Measurements from ENCODE around the gene HK1. TPM values are rescaled to one million over a fixed set of nuclear protein-coding genes. Genes with fewer than 3 reads are reported as not detected.

Gene HK1
- 100 to 1,000 TPM; 119 to 142 (median 141) TPM for total RNA-seq

- Histone ChIP-seq H3K36me3 (no peaks in the 10 kb centered on the region), H3K27me3 (no peaks in the 10 kb centered on the region), H3K9me3 (no peaks in the 10 kb centered on the region), H3K27ac (no peak within 1 kb of the TSS), H3K4me1 (no peaks in the 10 kb centered on the region), H3K4me3 (no peak within 1 kb of the TSS)
- WGBS: 60% methylated on average over 11 of the region's 11 CpGs
- no peak for DNase-seq (ENCODE audit: low spot score in 2 of 2)
- TF ChIP-seq CTCF (IDR thresholded peaks at IDR 0.05) (no peak), EP300 (IDR thresholded peaks at IDR 0.05) (no peak), POLR2AphosphoS5 (IDR thresholded peaks at IDR 0.05) (no peak), POLR2A (IDR thresholded peaks at IDR 0.05) (no peak)
These were observed at the start of gene HK1 for GRCh38 chr10:69278446-69278963. TSS of gene HK1 (plus strand) at chr10:69278496.

GRCh38 chr10:69229616-69229916 lies 48.7 kb upstream of the HK1 start:
- no peak for DNase-seq (ENCODE audit: low spot score in 2 of 2)
- 69% methylated on average over 8 of the region's 8 CpGs for WGBS
- no peaks in the 10 kb centered on the region for H3K9me3 ChIP-seq
- H3K36me3 ChIP-seq: no peaks in the 10 kb centered on the region
- H3K4me1 ChIP-seq: peaks cover 16% of the 10 kb centered on the region
- H3K27me3 ChIP-seq: no peaks in the 10 kb centered on the region
- no peak for TF ChIP-seq POLR2A (IDR thresholded peaks at IDR 0.05)
- no peak for TF ChIP-seq EP300 (IDR thresholded peaks at IDR 0.05)
- no peak for TF ChIP-seq POLR2AphosphoS5 (IDR thresholded peaks at IDR 0.05)
- H3K4me3 ChIP-seq: no peak overlapping the region
- no peak overlapping the region for H3K27ac ChIP-seq

GRCh38 chr10:69230128-69230527 lies 48.2 kb upstream of the HK1 start:
- WGBS: 96% methylated on average over 2 of the region's 5 CpGs

GRCh38 chr10:69232252-69232651 lies 46.0 kb upstream of the HK1 start:
- DNase-seq (ENCODE audit: low spot score in 2 of 2): no peak
- WGBS: 76% methylated on average over 9 of the region's 9 CpGs

More at GRCh38 chr10:69230128-69230527, 48.2 kb upstream of the HK1 start:
- DNase-seq (ENCODE audit: low spot score in 2 of 2): no peak
- TF ChIP-seq POLR2A (IDR thresholded peaks at IDR 0.05): no peak
- no peak for TF ChIP-seq EP300 (IDR thresholded peaks at IDR 0.05)
- no peak for TF ChIP-seq POLR2AphosphoS5 (IDR thresholded peaks at IDR 0.05)
- TF ChIP-seq CTCF (IDR thresholded peaks at IDR 0.05): no peak
- Histone ChIP-seq H3K36me3 (no peaks in the 10 kb centered on the region), H3K4me1 (peaks cover 11% of the 10 kb centered on the region), H3K9me3 (no peaks in the 10 kb centered on the region), H3K27ac (no peak overlapping the region), H3K27me3 (no peaks in the 10 kb centered on the region), H3K4me3 (no peak overlapping the region)

GRCh38 chr10:69232736-69233480 lies 45.4 kb upstream of the HK1 start:
- H3K4me1 ChIP-seq: peaks cover 5% of the 10 kb centered on the region
- no peaks in the 10 kb centered on the region for H3K9me3 ChIP-seq
- H3K4me3 ChIP-seq: no peak overlapping the region
- TF ChIP-seq EP300 (IDR thresholded peaks at IDR 0.05) (no peak), POLR2A (IDR thresholded peaks at IDR 0.05) (no peak), POLR2AphosphoS5 (IDR thresholded peaks at IDR 0.05) (no peak), CTCF (IDR thresholded peaks at IDR 0.05) (no peak)
- DNase-seq (ENCODE audit: low spot score in 2 of 2): no peak
- H3K36me3 ChIP-seq: no peaks in the 10 kb centered on the region
- 74% methylated on average over 22 of the region's 22 CpGs for WGBS
- no peaks in the 10 kb centered on the region for H3K27me3 ChIP-seq
- H3K27ac ChIP-seq: no peak overlapping the region

More at GRCh38 chr10:69232252-69232651, 46.0 kb upstream of the HK1 start:
- H3K9me3 ChIP-seq: no peaks in the 10 kb centered on the region
- TF ChIP-seq EP300 (IDR thresholded peaks at IDR 0.05) (no peak), POLR2AphosphoS5 (IDR thresholded peaks at IDR 0.05) (no peak), CTCF (IDR thresholded peaks at IDR 0.05) (no peak), POLR2A (IDR thresholded peaks at IDR 0.05) (no peak)
- H3K27ac ChIP-seq: no peak overlapping the region
- H3K36me3 ChIP-seq: no peaks in the 10 kb centered on the region
- peaks cover 5% of the 10 kb centered on the region for H3K4me1 ChIP-seq
- H3K4me3 ChIP-seq: no peak overlapping the region
- H3K27me3 ChIP-seq: no peaks in the 10 kb centered on the region

Data from suprapubic skin (tissue), 4 donors.